ENCODE data around the gene ZBTB6. TPM values are rescaled to one million over a fixed set of nuclear protein-coding genes. Genes with fewer than 3 reads are reported as not detected.
A peak's percentile ranks its signal among the peaks of the same experiment; 100 is the strongest.

Gene ZBTB6
- total and polyA plus RNA-seq, 8 donors = 6.9 to 15.3 (median 14.1) TPM

GRCh38 chr9:122939601-122940000 is 26.5 kb upstream of the ZBTB6 start:
- intact Hi-C loops (cut with DNase I) = no loop called here
- Histone ChIP-seq H3K9me3 (no peaks in the 10 kb centered on the region), H3K36me3 (peaks cover 0 to 25% of the 10 kb centered on the region in 2 donors), H3K4me3 (no peak overlapping the region), H3K27ac (no peak overlapping the region), H3K4me1 (peaks cover 8 to 33% of the 10 kb centered on the region in 2 donors), H3K27me3 (no peaks in the 10 kb centered on the region)
- TF ChIP-seq CTCF (IDR thresholded peaks at IDR 0.05) = no peak
- DNase-seq (no peak), ATAC-seq (no peak)

- Histone ChIP-seq H3K9me3 (no peaks in the 10 kb centered on the region), H3K27me3 (no peaks in the 10 kb centered on the region), H3K4me3 (no peak overlapping the region), H3K36me3 (peaks cover 0 to 20% of the 10 kb centered on the region in 2 donors), H3K4me1 (peaks cover 3 to 37% of the 10 kb centered on the region in 2 donors), H3K27ac (no peak overlapping the region)
- TF ChIP-seq CTCF (IDR thresholded peaks at IDR 0.05) = no peak
- no peak for DNase-seq
- no peak for ATAC-seq
- intact Hi-C loops (cut with DNase I) = no loop called here
Measured at GRCh38 chr9:122936883-122937282, 23.8 kb upstream of the ZBTB6 start.

GRCh38 chr9:122936464-122936863 is 23.3 kb upstream of the ZBTB6 start:
- no peak overlapping the region for H3K4me3 ChIP-seq
- H3K27ac ChIP-seq = no peak overlapping the region
- ATAC-seq = no peak
- DNase-seq = no peak
- H3K27me3 ChIP-seq = no peaks in the 10 kb centered on the region
- intact Hi-C loops (cut with DNase I) = no loop called here
- H3K9me3 ChIP-seq = no peaks in the 10 kb centered on the region
- peaks cover 0 to 35% of the 10 kb centered on the region in 2 donors for H3K4me1 ChIP-seq
- no peak for TF ChIP-seq CTCF (IDR thresholded peaks at IDR 0.05)
- H3K36me3 ChIP-seq = peaks cover 0 to 20% of the 10 kb centered on the region in 2 donors

GRCh38 chr9:122931226-122932121 is 18.4 kb upstream of the ZBTB6 start, which contains the start of gene ZBTB26:
ZBTB26 (minus strand) TSS chr9:122931512; CDS start chr9:122919934, 11,578 bp downstream.
- Histone ChIP-seq H3K9me3 (no peaks in the 10 kb centered on the region), H3K4me3 (peak within 1 kb of the TSS; percentile 92 to 97), H3K27ac (peak within 1 kb of the TSS; percentile 86), H3K36me3 (peaks cover 0 to 3% of the 10 kb centered on the region in 2 donors), H3K27me3 (no peaks in the 10 kb centered on the region), H3K4me1 (peaks cover 12 to 40% of the 10 kb centered on the region in 2 donors)
- TF ChIP-seq CTCF (IDR thresholded peaks at IDR 0.05) = no peak
- peak; percentile 99 for ATAC-seq
- peak; percentile 90 to 97 (median 95) for DNase-seq
- intact Hi-C loops (cut with DNase I) = no loop called here

- no peak for TF ChIP-seq CTCF (IDR thresholded peaks at IDR 0.05)
- no peaks in the 10 kb centered on the region for H3K9me3 ChIP-seq
- ATAC-seq (no peak), DNase-seq (no peak)
- H3K36me3 ChIP-seq = no peaks in the 10 kb centered on the region
- intact Hi-C loops (cut with DNase I) = no loop called here
- peak overlapping the region; percentile 92 to 97 for H3K4me3 ChIP-seq
- H3K27me3 ChIP-seq = no peaks in the 10 kb centered on the region
- H3K4me1 ChIP-seq = peaks cover 12 to 40% of the 10 kb centered on the region in 2 donors
- peak overlapping the region; percentile 86 for H3K27ac ChIP-seq
Measured at GRCh38 chr9:122930541-122931225, 17.6 kb upstream of the ZBTB6 start.
